AG04450 (cell line): ENCODE measurements around the gene MAN1C1. TPM values are rescaled to one million over a fixed set of nuclear protein-coding genes. Genes with fewer than 3 reads are reported as not detected.

Experiments used
- CTCF ChIA-PET: fragments of 300-600, 350-600 bp; formaldehyde crosslinking; extraction: SDS; loops from one replicate; lab custom pipeline; 2022; ENCODE audit warnings: antibody characterized with exemption, inconsistent platforms; lab: Charles Lee
- POLR2A ChIA-PET: fragments of 350-600 bp; formaldehyde crosslinking; extraction: SDS; loops from one replicate; lab custom pipeline; 2021; ENCODE audit warnings: antibody characterized with exemption, inconsistent platforms; lab: Yijun Ruan, JAX
- DNase-seq: peaks from one replicate; pipeline ENCODE4 v3.0.0-alpha.2; 2011; ENCODE audit warnings: low read depth, low spot score
- H3K27ac ChIP-seq: one replicate; pipeline ENCODE4 v1.5.1; 2012; ENCODE audit warnings: low read depth, low read length, control low read depth
- H3K27me3 ChIP-seq: one replicate; pipeline ENCODE4 v1.6.0; 2012; ENCODE audit warnings: low read length; ENCODE audit not compliant: control insufficient read depth, insufficient read depth
- H3K4me3 ChIP-seq: 2 replicates; pipeline ENCODE4 v1.5.1; 2011; ENCODE audit warnings: mild to moderate bottlenecking, low read depth, low read length, control low read depth
- H3K9me3 ChIP-seq: 2 replicates; pipeline ENCODE4 v1.5.1; 2012; ENCODE audit warnings: low read length; ENCODE audit not compliant: control insufficient read depth, insufficient read depth
- polyA plus RNA-seq: library from polyadenylated mRNA; depleted of rRNA; stranded (reverse); fragments of >200 nt; gene quantifications from 2 replicates; pipeline ENCODE4 v1.2.3, GENCODE V29; 2011
- TF ChIP-seq, protein P1 (sequence below): IDR thresholded peaks from 2 replicates; pipeline ENCODE4 v1.5.1; 2011; ENCODE audit warnings: low read depth, low read length, control low read depth, inconsistent platforms

Gene MAN1C1
- polyA plus RNA-seq, 1 experiment, result 16.9 TPM

- Histone ChIP-seq H3K27ac (no peak overlapping the region), H3K27me3 (peaks cover 36% of the 10 kb centered on the region), H3K4me3 (no peak overlapping the region), H3K9me3 (no peaks in the 10 kb centered on the region)
- ChIA-PET CTCF (interaction anchor here (0.8 to 5.0 kb wide), 10 partner anchors 9 to 200 kb away, joined by 3 to 74 read pairs (median 12); partner anchors contain the start of gene SELENON), POLR2A (no interaction called here)
- TF ChIP-seq, protein P1, sequence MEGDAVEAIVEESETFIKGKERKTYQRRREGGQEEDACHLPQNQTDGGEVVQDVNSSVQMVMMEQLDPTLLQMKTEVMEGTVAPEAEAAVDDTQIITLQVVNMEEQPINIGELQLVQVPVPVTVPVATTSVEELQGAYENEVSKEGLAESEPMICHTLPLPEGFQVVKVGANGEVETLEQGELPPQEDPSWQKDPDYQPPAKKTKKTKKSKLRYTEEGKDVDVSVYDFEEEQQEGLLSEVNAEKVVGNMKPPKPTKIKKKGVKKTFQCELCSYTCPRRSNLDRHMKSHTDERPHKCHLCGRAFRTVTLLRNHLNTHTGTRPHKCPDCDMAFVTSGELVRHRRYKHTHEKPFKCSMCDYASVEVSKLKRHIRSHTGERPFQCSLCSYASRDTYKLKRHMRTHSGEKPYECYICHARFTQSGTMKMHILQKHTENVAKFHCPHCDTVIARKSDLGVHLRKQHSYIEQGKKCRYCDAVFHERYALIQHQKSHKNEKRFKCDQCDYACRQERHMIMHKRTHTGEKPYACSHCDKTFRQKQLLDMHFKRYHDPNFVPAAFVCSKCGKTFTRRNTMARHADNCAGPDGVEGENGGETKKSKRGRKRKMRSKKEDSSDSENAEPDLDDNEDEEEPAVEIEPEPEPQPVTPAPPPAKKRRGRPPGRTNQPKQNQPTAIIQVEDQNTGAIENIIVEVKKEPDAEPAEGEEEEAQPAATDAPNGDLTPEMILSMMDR, result no peak
- no peak for DNase-seq
Observed at GRCh38 chr1:25609921-25610320, 6.7 kb upstream of the MAN1C1 start.

DNA sequence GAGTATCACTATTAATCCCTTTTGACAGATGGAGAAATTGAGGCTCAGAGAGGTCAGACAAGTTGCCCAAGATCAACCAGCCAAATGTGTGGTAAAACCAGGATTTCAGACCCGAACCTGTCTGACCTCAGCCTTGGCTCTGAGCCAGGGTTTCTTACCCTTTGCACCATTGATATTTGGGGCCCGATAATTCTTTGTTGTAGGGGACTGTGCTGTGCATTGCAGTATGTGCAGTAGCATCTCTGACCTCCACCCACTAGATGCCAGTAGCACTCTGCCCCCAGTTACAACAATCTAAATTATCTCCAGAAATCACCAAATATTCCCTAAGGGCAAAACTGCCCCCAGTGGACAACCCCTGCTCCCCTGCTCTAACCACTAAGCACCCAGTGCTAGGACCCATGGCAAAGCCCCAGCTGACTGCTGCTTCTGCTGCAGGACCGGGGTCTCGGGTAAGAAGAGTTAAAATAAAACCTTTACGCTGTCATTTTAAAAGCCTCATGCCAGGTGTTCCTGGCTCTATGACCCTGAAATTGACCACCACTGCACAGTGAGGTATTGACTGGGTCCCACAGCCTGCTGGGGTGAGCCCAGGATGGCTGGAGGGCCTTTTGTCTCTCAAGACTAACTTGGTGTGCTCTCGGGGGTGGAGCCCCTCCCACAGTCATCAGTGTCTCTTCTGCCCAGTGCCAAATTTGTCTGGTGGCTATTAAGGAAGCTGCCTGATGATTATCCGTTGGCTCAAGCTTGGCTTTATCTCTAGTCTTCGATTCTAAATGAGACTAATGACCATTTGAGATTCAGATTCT is 5.6 kb upstream of the MAN1C1 start:
- Histone ChIP-seq H3K9me3 (no peaks in the 10 kb centered on the region; the same call in 1 of the 2 replicates), H3K27ac (no peak overlapping the region), H3K4me3 (no peak overlapping the region), H3K27me3 (peaks cover 33% of the 10 kb centered on the region)
- no peak for DNase-seq
- TF ChIP-seq, protein P1, result peak; percentile 56
- ChIA-PET POLR2A (no interaction called here), CTCF (interaction anchor here (0.5 to 5.0 kb wide), 9 partner anchors 8 to 198 kb away, joined by 3 to 74 read pairs (median 7); partner anchors contain the start of gene SELENON)

- no peaks in the 10 kb centered on the region; the same call in 1 of the 2 replicates for H3K9me3 ChIP-seq
- ChIA-PET CTCF (interaction anchor here (0.7 to 5.0 kb wide), 4 partner anchors 34 to 198 kb away, joined by 3 to 67 read pairs (median 8); no protein-coding TSS in a partner anchor), POLR2A (no interaction called here)
- peaks cover 33% of the 10 kb centered on the region for H3K27me3 ChIP-seq
- TF ChIP-seq, protein P1, result no peak
- DNase-seq, result no peak
- no peak overlapping the region for H3K27ac ChIP-seq
- no peak overlapping the region for H3K4me3 ChIP-seq
Observed at GRCh38 chr1:25611843-25612242, 4.7 kb upstream of the MAN1C1 start.

GRCh38 chr1:25612421-25612820 is 4.2 kb upstream of the MAN1C1 start:
- DNase-seq, result no peak
- no peak overlapping the region for H3K27ac ChIP-seq
- peaks cover 33% of the 10 kb centered on the region for H3K27me3 ChIP-seq
- ChIA-PET POLR2A (no interaction called here), CTCF (interaction anchor here (0.7 to 5.0 kb wide), 3 partner anchors 33 to 197 kb away, joined by 7 to 67 read pairs (median 8); no protein-coding TSS in a partner anchor)
- no peak overlapping the region for H3K4me3 ChIP-seq
- H3K9me3 ChIP-seq, result no peaks in the 10 kb centered on the region; the same call in 1 of the 2 replicates
- TF ChIP-seq, protein P1, result no peak

DNA sequence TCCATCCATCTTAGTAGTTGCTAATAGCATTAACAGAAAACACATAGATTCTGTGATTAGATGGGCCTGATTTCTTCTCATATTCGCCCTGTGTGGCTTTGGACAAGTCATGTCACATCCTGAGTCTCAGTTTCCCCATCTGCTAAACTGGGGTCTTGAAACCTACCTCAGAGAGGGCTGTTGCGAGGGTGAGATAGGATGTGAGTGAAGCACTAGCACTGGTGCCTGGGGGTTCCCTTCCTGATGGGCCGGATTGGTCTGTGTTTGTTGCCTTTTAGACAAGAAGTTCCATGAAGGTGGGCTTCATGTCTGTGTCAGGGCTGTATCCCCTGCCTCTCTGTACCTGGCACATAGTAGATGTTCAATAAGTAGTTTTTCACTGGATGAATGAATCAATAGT is 3.5 kb upstream of the MAN1C1 start:
- Histone ChIP-seq H3K9me3 (no peaks in the 10 kb centered on the region; the same call in 1 of the 2 replicates), H3K4me3 (no peak overlapping the region), H3K27me3 (peaks cover 33% of the 10 kb centered on the region), H3K27ac (no peak overlapping the region)
- TF ChIP-seq, protein P1, result no peak
- ChIA-PET POLR2A (no interaction called here), CTCF (no interaction called here)
- no peak for DNase-seq
